ENCODE results near the gene PTGES. TPM values are rescaled to one million over a fixed set of nuclear protein-coding genes. Genes with fewer than 3 reads are reported as not detected.

PTGES gene
- total RNA-seq, 1 donor from 2014 or later, result 3.7 TPM

- FAIRE-seq (no peak), DNase-seq (ENCODE audit: low spot score in 2 of 2) (no peak)
Observed at GRCh38 chr9:129720865-129721545, 31.8 kb downstream of the PTGES start.

DNA sequence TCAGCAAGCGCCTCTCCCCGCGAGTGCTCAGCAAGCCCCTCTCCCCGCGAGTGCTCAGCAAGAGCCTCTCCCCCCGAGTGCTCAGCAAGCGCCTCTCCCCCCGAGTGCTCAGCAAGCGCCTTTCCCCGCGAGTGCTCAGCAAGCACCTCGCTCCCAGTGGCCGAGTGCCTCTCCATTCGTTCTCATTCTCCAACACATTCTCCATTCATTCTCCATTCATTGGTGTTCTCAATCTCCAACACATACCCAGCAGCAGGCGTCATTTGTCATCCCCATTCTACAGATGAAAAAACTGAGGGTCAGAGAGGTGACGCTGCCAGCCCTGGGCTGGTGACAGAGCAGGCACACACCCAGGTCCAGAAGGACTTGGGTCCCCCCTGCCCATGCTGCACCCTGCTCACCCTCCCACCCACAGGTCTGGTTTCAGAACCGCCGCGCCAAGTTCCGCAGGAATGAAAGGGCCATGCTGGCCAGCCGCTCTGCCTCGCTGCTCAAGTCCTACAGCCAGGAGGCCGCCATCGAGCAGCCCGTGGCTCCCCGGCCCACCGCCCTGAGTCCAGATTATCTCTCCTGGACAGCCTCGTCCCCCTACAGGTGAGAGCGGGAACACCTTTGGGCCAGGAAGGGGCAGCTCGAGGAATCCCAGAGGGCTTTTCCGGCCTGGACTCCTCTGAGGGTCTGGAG lies 32.5 kb downstream of the PTGES start:
- DNase-seq (ENCODE audit: low spot score in 2 of 2) (no peak), FAIRE-seq (no peak)

DNA sequence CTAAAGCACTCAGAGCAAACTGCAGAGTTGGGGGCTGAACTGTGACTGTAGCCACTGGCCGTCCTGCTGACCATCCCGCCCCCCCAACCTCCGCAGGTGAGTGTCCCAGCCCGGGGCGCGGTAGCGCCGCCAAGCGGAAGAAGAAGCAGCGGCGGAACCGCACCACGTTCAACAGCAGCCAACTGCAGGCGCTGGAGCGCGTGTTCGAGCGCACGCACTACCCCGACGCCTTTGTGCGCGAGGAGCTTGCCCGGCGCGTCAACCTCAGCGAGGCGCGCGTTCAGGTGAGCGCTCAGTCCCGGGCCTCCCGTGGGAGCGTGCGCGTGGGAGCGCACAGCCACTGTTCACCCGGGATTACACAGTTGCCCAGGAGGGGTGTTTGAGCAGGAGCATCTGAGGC lies 33.7 kb downstream of the PTGES start:
- FAIRE-seq, result no peak
- no peak for DNase-seq (ENCODE audit: low spot score in 2 of 2)

GRCh38 chr9:129718647-129719046 lies 34.2 kb downstream of the PTGES start:
- DNase-seq (ENCODE audit: low spot score in 2 of 2) (no peak), FAIRE-seq (no peak)

DNA sequence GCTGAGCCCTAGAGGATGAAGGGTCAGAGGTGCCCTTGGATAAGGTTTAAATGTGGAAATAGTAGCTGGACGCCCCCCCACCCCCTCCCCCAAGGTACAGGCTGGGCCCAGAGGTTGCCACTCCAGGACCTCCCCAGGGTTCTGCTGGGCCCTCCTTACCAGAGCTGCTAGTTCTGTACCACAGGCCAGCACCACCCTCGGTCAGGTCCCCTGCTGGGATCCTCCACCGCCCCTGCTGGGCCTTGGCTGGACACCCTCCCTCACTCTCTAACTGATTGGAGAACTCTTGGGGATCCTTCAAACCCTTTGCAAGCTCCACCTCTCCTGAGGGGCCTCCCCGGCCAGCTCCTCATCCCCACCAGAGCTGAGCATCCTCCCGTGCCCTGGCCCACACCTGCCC lies 34.9 kb downstream of the PTGES start:
- no peak for DNase-seq (ENCODE audit: low spot score in 2 of 2)
- no peak for FAIRE-seq

GRCh38 chr9:129716091-129716490 lies 36.8 kb downstream of the PTGES start:
- DNase-seq (ENCODE audit: low spot score in 2 of 2), result no peak
- FAIRE-seq, result no peak

DNA sequence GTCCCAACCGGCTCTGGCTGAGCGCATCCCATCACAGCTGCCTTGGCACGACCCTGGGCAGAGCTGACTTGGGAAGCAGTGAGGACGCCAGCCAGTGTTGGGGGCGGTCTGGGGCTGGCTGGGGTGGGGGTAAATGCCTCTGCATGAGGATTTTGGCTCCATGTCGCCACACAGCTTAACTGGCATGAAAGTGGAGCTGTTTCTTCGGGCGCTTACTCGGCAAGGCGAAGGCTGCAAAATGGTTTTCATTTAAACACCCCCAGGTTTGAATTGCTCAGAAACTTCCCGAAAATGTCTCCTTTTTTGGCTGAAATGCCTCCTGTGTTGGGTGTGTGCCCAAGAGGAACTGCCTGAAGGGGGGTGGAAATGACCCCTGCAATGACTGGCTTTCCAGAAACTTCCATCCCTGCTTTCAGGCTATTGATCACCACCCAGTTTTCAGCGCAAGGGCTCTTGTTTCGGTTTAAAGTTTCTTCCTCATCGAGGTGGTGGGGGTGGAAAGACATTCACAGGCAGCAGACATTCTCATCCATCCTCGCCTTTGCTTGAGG lies 38.3 kb downstream of the PTGES start:
- no peak for DNase-seq (ENCODE audit: low spot score in 2 of 2)

DNA sequence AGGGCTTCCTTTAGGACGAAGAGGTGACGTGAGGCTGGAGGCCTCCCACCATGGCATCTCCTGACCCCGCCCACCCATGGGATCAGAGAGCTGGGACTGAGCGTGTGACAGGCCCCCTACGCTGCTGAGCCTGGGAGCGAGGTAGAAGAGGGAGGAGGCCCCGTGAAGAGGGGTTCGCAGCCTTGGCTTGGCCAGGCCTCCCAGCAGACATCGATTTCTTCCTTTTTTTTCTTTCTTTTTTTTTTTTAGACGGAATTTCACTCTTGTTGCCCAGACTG lies 39.5 kb downstream of the PTGES start:
- FAIRE-seq (no peak), DNase-seq (ENCODE audit: low spot score in 2 of 2) (no peak)

More for the DNA sequence above, 38.3 kb downstream of the PTGES start:
- no peak for FAIRE-seq

DNA sequence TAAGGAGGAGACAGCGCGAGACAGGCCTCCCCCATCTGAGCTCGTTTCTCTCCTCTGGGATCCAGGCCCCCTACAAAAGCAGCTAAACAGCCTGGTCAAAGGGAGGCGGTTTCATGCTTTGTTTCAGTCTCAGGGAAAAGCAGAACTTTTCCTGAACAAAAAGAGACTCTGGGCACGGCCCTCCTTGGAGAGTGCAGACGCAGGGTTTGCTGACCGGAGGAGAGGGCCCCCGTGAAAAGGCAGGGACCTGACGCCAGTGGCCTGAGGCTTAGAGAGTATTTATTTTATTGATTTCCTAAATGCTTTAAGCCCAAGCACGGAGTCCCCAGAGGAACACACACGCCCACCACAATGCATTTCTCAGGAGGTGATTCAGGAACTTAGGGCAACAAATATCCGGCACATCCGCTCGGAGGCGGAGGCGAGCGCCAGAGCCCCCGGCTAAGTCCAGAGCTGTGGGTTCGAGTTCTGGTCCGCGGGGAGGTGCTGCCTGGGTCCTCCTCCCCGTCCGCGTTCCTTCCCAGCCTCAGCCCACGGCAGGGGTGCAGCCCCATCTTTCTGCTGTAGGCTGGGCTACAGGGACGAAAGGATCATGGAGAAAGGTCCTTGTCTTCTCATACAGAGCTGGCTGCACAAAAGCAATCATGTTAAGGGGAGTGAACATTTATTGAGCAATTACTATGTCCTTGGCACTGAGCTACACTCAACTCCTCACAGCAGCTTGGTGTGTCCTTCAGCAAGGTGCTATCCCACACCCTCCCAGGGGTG lies 40.0 kb downstream of the PTGES start:
- DNase-seq (ENCODE audit: low spot score in 2 of 2) (no peak), FAIRE-seq (no peak)

DNA sequence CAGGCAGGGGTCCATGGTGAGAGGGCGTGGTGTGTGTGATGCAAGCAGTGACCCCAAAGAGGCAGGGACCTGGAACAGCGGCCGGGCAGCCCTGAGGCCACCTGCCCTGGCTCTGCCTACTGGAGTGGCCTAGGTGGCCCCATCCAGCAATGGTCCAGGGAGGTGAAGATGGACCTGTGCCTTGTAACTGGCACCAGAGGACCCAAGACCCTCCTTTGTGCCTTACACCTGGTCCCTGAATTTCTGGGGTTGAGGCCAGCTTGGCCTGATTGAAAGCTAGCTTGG lies 42.7 kb downstream of the PTGES start:
- FAIRE-seq (no peak), DNase-seq (ENCODE audit: low spot score in 2 of 2) (no peak)

DNA sequence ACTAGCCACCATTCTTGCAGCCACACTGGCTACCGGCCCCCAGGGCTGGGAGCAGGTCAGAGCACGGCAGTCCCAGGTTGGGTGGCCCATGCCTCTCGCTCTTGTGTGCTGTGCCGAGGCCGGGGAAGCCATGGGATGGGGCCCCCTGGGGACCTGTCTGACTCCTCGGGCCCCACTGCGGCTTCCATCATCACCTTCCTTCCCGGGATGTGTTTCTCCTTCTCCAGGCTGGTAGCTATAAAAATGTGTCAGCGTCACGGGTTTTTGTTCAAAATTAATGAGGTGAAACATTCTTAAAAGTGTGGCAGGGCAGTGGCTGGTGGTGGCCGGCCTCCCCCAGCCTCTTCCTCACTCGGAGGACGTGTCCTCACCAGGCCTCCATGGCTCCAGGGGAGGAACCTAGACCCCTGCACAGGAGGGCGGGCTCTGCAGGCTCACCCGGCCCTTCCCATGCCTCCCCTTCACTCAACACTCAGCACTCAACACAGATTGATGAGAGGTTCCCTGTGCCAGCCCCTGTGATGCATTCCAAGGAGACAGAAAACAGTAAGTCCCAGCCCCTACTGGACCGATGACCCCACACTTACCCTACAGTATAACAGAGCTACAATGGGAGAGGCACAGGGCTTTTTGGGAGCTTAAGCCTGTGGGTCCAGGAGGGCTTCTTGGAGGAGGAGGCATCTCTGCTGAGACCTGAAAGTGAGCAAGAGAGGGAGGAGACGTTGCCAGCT lies 43.2 kb downstream of the PTGES start:
- FAIRE-seq (no peak), DNase-seq (ENCODE audit: low spot score in 2 of 2) (no peak)

DNA sequence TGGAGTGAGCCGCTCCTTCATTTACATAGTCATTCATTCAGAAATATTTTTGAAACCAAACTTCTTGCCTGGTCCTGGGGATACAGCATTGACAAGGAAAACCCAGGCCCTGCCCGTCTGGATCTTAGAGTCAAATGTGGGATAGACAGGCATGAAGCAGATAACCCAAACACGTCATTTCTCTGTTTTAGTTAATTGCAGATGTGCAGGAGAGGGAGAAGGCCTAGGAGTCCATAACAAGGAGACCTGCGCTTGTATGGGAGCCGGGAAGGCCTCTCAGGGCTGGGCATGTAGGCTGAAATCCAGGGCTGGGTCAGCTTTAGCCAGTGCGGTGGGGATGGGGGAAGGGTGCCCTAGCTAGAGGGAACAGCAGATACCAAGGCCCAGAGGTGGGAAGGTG lies 44.0 kb downstream of the PTGES start:
- DNase-seq (ENCODE audit: low spot score in 2 of 2) (no peak), FAIRE-seq (no peak)

- DNase-seq (ENCODE audit: low spot score in 2 of 2) (no peak), FAIRE-seq (no peak)
Observed at GRCh38 chr9:129704807-129705206, 48.0 kb downstream of the PTGES start.

DNA sequence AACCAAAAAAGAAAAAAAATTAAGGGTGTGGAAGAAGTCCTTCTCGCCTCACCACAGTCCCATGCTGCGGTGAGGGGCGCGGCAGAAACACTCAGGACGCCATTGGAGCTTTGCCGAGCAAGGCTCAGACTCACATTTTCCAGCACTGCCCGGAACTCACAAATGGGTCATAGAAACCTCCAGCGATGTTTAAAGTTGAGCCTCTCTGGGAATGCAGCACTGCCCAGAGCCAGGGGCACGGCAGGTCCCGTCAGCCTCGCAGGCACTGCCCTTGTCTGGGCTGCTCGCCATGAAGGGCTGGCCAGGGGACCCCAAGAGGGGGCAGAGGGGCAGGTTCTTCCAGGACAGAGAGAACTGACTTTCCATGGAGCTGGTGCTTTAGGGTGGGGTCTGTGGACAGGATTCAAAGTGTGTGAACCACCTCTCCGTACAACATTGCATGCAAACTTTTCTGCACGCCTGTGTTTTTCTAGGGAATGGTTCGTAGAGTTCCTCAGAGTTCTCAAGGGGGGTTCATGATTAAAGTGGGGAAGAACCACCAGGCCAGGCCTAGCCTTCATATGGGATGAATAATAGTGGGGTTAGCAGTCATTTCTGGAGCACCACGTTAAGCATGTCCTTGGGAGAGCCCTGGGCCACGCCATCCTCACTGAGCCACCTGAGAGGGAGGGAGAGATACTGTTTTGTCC lies 49.0 kb downstream of the PTGES start:
- no peak for DNase-seq (ENCODE audit: low spot score in 2 of 2)
- no peak for FAIRE-seq

- DNase-seq (ENCODE audit: low spot score in 2 of 2) (no peak), FAIRE-seq (no peak)
Observed at GRCh38 chr9:129702589-129703520, 50.0 kb downstream of the PTGES start.

- no peak for FAIRE-seq
- DNase-seq (ENCODE audit: low spot score in 2 of 2), result no peak
Observed at GRCh38 chr9:129701549-129701948, 51.3 kb downstream of the PTGES start.

GRCh38 chr9:129701054-129701453 lies 51.8 kb downstream of the PTGES start:
- FAIRE-seq (no peak), DNase-seq (ENCODE audit: low spot score in 2 of 2) (no peak)

GRCh38 chr9:129698254-129698757 lies 54.5 kb downstream of the PTGES start:
- no peak for FAIRE-seq
- DNase-seq (ENCODE audit: low spot score in 2 of 2), result no peak

DNA sequence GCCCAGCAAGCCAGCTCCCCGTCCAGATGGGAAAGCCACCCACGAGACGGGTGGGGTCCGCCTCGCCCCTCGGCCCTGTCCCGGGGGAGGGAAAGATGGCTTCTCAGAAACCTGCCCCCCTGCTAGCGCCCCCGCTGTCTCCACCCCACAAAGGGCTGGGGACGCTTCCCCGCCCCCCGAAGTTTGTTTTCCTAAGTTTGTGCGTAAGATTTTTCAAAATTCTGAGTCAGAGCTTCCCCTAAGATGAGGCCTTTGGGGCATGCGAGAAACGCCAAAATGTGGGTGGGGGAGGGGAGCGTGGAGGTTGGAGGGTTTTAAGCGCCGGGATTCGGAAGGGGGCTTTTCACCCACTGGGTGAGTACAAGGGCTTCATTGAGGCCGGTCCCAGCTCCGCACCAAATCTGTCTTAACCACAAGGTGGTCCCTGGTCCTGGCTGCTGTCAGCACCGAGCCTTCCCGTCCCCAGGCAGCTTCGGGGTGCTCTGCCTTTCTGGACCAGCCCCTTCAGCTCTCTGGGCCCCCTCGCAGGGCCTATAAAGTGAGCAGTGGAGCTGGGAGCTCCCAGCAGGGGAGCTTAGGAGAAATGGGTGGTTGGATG lies 55.1 kb downstream of the PTGES start:
- FAIRE-seq, result no peak
- DNase-seq (ENCODE audit: low spot score in 2 of 2), result no peak

Measured in frontal cortex (tissue), 4 donors.